Stimulated activated CD4-positive, alpha-beta T cell treated with anti-CD3 and anti-CD28 coated beads, Interleukin-2, amount 100 ng/mL, for 4 hours (primary cell): ENCODE measurements around the gene CXCL9.
"Not testable (repeated sequence)": the region's sequence is repeated elsewhere in the genome, so short reads cannot be mapped to it uniquely, and the experiment has no call there.

ENCODE experiments used
- DNase-seq: peaks from one replicate; pipeline ENCODE4 v3.0.0-alpha.2; 2020; ENCODE audit warnings: low read depth

The CXCL9 gene

DNA sequence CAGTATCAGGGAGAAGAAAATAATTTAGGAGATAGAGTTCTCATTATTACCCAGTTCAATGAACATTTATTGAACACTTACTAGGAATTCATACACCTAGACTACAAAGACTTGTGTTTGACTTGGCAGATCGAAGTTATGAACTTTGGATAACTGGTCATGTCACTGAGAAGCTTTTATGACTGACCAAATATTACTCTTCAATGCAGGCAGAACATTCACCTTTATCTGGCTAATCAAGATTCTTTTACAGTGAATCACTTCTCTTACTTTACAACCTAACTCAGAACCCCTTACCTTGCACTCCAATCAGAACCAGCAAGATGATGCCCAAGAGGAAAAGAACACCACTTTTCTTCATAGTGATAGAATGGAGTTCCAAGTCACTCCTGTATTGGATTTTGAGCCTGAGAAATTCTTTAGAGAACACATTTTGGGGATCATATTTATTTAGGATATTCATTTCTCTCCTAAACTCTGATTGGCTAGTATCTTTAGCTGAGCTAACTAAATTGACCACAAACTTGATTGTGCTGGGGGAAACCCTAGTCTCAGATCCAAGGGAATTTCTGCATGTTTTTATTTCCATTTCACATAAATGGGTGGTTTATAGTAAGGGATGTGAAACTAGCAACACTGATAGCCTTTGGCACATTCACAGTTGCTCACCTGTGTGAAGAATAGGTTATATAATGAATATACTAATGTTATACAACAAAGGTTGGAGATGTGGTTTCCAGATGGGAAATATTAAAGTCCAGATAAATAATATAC, at the start of gene CXCL9:
TSS of gene CXCL9 (minus strand) at position 421 of the 774 bp plus-strand sequence. CDS start at position 361, 60 bp downstream.
- DNase-seq = no peak

DNA sequence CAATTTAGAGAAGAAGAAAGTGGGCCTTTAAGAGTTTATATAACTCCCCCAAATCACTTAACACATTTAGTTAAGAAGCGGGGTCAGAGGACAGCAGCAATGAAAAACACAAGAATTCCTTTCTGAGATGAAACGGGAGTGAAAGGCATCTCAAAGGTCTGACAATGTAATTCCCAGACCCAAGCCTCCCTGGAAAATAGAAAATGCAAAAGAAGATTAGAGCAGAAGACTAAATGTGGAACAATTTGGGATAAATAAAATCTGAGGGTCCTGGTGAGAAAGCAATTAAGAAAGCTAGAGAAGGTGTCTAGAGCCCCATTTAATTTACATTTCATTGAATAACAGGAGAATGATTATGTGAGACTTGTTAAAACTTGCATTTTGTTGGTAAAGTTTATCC, 48.1 kb upstream of the CXCL9 start:
- no peak for DNase-seq

- no peak for DNase-seq
Measured at GRCh38 chr4:76055016-76055415, 47.7 kb upstream of the CXCL9 start.

DNA sequence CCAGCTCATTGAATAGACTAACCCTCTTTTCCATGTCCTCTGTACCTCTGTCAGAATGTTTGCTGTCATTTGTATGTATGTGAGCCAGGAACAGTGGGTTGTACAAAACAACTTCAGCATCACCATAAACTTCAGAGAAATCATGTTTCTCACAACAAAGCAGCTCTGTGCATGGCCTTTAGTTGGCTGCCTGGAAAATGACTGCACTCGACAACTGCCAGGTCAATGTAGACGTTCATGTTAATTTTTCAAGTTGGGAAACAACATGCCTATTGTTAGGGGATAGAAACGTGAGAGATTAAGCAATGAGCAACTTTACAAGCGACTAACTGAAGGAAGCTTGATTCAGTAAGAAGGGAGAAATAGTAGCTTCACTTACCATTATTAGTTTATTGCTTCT, 46.4 kb upstream of the CXCL9 start:
- no peak for DNase-seq

- not testable (repeated sequence) for DNase-seq
Measured at GRCh38 chr4:76050560-76051050, 43.3 kb upstream of the CXCL9 start.

DNA sequence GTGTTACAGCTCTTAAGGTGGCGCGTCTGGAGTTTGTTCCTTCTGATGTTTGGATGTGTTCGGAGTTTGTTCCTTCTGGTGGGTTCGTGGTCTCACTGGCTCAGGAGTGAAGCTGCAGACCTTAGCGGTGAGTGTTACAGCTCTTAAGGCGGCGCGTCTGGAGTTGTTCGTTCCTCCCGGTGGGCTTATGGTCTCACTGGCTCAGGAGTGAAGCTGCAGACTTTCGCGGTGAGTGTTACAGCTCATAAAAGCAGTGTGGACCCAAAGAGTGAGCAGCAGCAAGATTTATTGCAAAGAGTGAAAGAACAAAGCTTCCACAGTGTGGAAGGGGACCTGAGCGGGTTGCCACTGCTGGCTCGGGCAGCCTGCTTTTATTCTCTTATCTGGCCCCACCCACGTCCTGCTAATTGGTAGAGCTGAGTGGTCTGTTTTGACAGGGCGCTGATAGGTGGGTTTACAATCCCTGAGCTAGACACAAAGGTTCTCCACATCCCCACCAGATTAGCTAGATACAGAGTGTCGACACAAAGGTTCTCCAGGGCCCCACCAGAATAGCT, 42.6 kb upstream of the CXCL9 start:
- DNase-seq = not testable (repeated sequence)

- DNase-seq = not testable (repeated sequence)
Measured at GRCh38 chr4:76044686-76045085, 37.4 kb upstream of the CXCL9 start.

DNA sequence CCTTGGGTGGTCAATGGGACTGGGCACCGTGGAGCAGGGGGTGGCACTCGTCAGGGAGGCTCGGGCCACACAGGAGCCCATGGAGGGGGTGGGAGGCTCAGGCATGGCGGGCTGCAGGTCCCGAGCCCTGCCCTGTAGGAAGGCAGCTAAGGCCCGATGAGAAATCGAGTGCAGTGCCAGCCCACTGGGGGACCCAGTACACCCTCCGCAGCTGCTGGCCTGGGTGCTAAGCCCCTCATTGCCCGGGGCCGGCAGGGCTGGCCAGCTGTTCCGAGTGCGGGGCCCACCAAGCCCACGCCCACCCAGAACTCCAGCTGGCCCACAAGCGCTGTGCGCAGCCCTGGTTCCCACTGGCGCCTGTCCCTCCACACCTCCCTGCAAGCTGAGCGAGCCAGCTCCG, 36.0 kb upstream of the CXCL9 start:
- DNase-seq = not testable (repeated sequence)

DNA sequence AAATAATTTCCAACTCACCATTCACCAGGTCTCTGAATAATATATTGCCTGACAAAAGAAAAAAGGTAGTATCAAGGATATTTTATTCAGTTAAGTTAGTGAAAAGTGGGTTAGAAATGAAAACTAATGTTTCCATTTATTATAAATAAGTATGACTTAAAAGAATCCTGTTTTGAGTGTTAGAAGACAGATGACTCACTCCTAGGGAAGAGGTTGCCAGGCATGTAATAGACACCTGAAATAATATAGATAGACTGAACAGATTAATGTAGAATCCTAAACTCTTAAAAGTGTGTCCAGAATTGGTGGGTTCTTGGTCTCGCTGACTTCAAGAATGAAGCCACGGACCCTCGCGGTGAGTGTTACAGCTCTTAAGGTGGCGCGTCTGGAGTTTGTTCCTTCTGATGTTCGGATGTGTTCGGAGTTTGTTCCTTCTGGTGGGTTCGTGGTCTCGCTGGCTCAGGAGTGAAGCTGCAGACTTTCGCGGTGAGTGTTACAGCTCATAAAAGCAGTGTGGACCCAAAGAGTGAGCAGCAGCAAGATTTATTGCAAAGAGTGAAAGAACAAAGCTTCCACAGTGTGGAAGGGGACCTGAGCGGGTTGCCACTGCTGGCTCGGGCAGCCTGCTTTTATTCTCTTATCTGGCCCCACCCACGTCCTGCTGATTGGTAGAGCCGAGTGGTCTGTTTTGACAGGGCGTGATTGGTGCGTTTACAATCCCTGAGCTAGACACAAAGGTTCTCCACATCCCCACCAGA, 35.1 kb upstream of the CXCL9 start:
- DNase-seq = not testable (repeated sequence)

GRCh38 chr4:76036855-76037254, 29.5 kb upstream of the CXCL9 start:
- DNase-seq = no peak

GRCh38 chr4:76035799-76036380, 28.6 kb upstream of the CXCL9 start, which contains the start of gene CXCL11:
CXCL11 (minus strand) TSS chr4:76036070; CDS start chr4:76035987, 83 bp downstream.
- DNase-seq = no peak

GRCh38 chr4:76035141-76035540, 27.8 kb upstream of the CXCL9 start:
- DNase-seq = no peak

GRCh38 chr4:76029300-76029699, 22.0 kb upstream of the CXCL9 start:
- DNase-seq = no peak

- DNase-seq = no peak
Measured at GRCh38 chr4:76028350-76028765, 21.0 kb upstream of the CXCL9 start.

- no peak for DNase-seq
Measured at GRCh38 chr4:76024065-76024464, 16.8 kb upstream of the CXCL9 start.

DNA sequence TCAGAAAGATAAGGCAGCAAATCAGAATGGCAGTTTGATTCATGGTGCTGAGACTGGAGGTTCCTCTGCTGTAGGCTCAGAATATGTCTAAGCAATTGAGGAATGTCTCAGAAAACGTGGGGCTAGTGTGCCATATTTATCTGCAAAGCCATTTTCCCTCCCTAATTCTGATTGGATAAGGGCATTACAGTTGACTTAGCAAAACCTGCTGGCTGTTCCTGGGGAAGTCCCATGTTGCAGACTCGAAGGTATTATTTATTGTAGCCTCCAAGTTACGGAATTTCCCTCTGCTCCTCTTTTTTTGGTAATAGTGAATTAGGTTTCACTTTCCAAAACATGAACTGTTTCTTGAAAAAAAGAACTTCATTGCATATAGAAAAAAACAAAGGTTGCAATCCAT, 16.1 kb upstream of the CXCL9 start, which contains the start of gene CXCL10:
TSS of gene CXCL10 (minus strand) at position 109 of the 400 bp plus-strand sequence. CDS start at position 43, 66 bp downstream.
- DNase-seq = no peak

GRCh38 chr4:76022677-76023076, 15.4 kb upstream of the CXCL9 start:
- DNase-seq = no peak

DNA sequence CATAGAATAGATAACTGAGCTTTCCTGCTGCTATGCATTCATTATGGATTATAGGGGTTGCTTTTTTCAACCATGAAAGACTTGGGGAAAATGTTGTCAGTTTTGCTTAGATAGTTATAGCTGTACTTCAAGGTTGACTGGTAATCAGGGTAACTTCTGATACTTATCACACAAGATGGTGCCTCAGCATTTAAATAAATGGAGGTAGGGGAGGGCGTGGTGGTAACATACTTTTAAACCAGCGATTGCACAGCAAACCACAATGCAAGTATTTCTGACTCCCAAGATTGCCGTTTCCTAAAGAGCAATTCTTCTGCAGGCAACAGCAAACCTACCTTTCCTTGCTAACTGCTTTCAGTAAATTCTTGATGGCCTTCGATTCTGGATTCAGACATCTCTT, 14.7 kb upstream of the CXCL9 start:
- no peak for DNase-seq

DNA sequence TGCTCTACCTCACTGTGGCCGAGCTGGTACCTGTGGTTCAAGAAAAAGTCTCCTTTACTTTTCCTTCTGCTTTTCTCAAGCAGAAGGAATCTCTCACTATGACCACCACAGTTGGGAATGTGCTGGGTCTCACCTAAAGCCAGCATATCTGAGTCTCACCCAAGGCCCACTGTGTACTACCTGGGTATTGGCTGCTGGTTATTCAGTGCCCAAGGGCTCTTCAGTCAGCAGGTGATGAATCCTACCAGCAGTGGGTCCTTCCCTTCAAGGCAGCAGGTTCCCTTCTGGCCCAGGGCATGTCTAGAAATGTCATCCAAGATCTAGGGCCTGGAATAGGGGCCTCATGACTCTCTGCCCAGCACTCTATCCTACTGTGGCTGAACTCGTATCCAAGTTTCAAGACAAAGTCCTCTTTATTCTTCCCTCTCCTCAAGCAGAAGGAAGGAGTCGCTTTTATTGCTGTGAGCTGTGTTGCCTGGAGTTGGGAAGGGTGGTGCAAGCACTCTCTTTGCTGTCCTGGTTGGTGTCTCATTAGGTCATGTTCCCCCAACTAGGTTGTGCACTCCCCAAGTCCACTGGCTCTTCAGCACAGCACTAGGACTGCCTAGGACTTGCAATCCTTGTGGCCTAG, 9.9 kb upstream of the CXCL9 start:
- no peak for DNase-seq

DNA sequence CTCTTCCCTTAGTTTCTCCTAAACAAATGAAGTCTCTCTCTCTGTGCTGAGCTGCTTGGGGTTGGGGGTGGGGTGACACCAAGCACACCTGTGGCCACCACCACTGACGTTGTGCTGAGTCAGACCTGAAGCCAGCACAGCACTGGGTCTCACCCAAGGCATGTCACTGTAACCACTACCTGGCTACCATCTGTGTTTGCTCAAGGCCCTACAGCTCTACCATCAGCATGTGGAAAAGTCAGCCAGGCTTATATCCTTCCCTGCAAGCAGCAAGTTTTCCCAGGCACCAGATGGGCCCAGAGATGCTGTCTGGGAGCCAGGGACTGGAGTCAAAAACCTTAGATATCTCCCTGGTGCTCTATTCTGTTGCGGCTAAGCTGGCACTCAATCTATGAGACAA, 9.1 kb upstream of the CXCL9 start:
- no peak for DNase-seq

DNA sequence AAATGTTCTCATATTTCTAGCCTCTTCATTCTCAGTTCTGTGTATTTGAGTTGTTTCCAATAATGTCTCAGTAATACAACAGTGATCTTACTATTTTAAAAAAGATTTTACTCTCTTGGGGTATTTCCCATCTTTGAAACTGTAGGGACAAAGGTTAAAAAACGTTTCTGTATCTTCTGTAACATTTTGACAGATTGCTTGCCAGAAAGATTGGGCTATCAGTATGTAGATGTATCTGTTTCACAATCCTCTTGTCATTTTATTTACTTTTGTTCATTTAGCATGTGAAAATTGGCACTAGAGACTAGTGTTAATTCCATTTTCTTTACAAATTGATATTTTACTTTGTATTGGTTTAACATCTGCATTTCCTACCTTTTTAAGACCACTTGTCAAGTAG, 6.2 kb upstream of the CXCL9 start:
- no peak for DNase-seq

GRCh38 chr4:76012388-76012801, 5.1 kb upstream of the CXCL9 start:
- DNase-seq = no peak
